K562 (cell line): ENCODE results near the gene TPSG1. TPM values are rescaled to one million over a fixed set of nuclear protein-coding genes. Genes with fewer than 3 reads are reported as not detected.

Experiments
- ATAC-seq: fragments of 200-7000 bp; cut with Tn5 transposase; 3 replicates; pipeline ENCODE4 v1.9.1; 2020; ENCODE audit warnings: moderate library complexity
- BruUV-seq: library from RNA; stranded (reverse); fragments of 400-500 nt; replicated peaks from 2 replicates; lab custom pipeline; 2021; lab: Mats Ljungman, UMichigan
- CTCF ChIA-PET: fragments of 300-600 bp; formaldehyde crosslinking; extraction: SDS; loops from one replicate; lab custom pipeline; 2021; ENCODE audit warnings: low intra/inter-chr PET ratio; lab: Yijun Ruan, JAX
- POLR2A ChIA-PET: fragments of 300-600, 350-650 bp; sonication (Branson Sonifier 250); formaldehyde crosslinking; extraction: SDS; loops from one replicate; lab custom pipeline; 2021; ENCODE audit warnings: antibody characterized with exemption, inconsistent platforms; lab: Yijun Ruan, JAX
- DNase-seq, 4 experiments: peaks; one replicate each; pipeline versions ENCODE4 v3.0.0 to v3.0.0-alpha.2; 2011 to 2018; ENCODE audit warnings: low spot score in 3 of 4, mixed read lengths in 3 of 4; ENCODE audit errors: extremely low read depth in 1 of 4
- FAIRE-seq: peaks from 2 replicates; lab custom pipeline; 2011; peaks lifted over from hg19 to GRCh38; lab: Jason Lieb, UNC
- H2AFZ ChIP-seq: 2 replicates; pipeline ENCODE4 v1.6.0; 2011; ENCODE audit warnings: low read depth, low read length, control low read depth, inconsistent platforms
- H3K27ac ChIP-seq: fragments of 200-600 bp; 3 replicates; pipeline ENCODE4 v1.8.0; 2011; ENCODE audit warnings: low read depth, mild to moderate bottlenecking, control low read depth, inconsistent platforms, low read length, moderate library complexity, mixed read lengths; ENCODE audit errors: extremely low read depth
- H3K27me3 ChIP-seq, 2 experiments: fragments of 300-600 bp in 1 of 2; 2 replicates in 1 of 2; 3 replicates in 1 of 2; pipeline versions ENCODE4 v1.6.0 to v1.8.0; 2011; ENCODE audit warnings: inconsistent platforms in 2 of 2, low read length in 2 of 2, mild to moderate bottlenecking in 1 of 2, mixed read lengths in 1 of 2, moderate library complexity in 1 of 2; ENCODE audit not compliant: control insufficient read depth in 2 of 2, insufficient read depth in 2 of 2
- H3K36me3 ChIP-seq: fragments of 300-600 bp; 3 replicates; pipeline ENCODE4 v1.8.0; 2011; ENCODE audit warnings: mild to moderate bottlenecking, low read length, inconsistent platforms; ENCODE audit not compliant: control insufficient read depth, insufficient read depth
- H3K4me1 ChIP-seq, 2 experiments: fragments of 200-600 bp in 1 of 2; replicated peaks in 1 of 2; 2 replicates in 1 of 2; 3 replicates in 1 of 2; pipeline versions ENCODE4 v1.5.1 to v1.8.0; 2011; ENCODE audit warnings: inconsistent platforms in 2 of 2, low read length in 2 of 2, mild to moderate bottlenecking in 1 of 2, mixed read lengths in 1 of 2, moderate library complexity in 1 of 2; ENCODE audit not compliant: control insufficient read depth in 2 of 2, insufficient read depth in 2 of 2
- H3K4me2 ChIP-seq: 2 replicates; pipeline ENCODE4 v1.6.1; 2011; ENCODE audit warnings: low read length, control low read depth, inconsistent platforms, mixed read lengths; ENCODE audit not compliant: insufficient read depth
- H3K4me3 ChIP-seq: fragments of 200-600 bp; sonication (generic), shearing (Covaris generic); 2 replicates; pipeline ENCODE4 v1.5.1; 2016; ENCODE audit warnings: control low read depth, inconsistent platforms
- H3K79me2 ChIP-seq: fragments of 200-600 bp; 3 replicates; pipeline ENCODE4 v1.8.0; 2011; ENCODE audit warnings: low read length, inconsistent platforms; ENCODE audit not compliant: control insufficient read depth, insufficient read depth
- H3K9ac ChIP-seq, 2 experiments: 2 replicates each; pipeline versions ENCODE4 v1.6.0 to v1.6.1; 2011; ENCODE audit warnings: low read depth in 2 of 2, low read length in 2 of 2, control low read depth in 1 of 2, inconsistent platforms in 1 of 2, mild to moderate bottlenecking in 1 of 2, mixed read lengths in 1 of 2; ENCODE audit not compliant: insufficient read depth in 1 of 2
- H3K9me1 ChIP-seq: one replicate; pipeline ENCODE4 v1.6.0; 2011; ENCODE audit warnings: inconsistent platforms, mild to moderate bottlenecking, low read length, moderate library complexity; ENCODE audit not compliant: control insufficient read depth, insufficient read depth
- H3K9me3 ChIP-seq: replicated peaks from 2 replicates; pipeline ENCODE4 v1.5.1; 2011; ENCODE audit warnings: low read depth, low read length, inconsistent platforms; ENCODE audit not compliant: control insufficient read depth, insufficient read depth
- H4K20me1 ChIP-seq: replicated peaks from 2 replicates; pipeline ENCODE4 v1.6.1; 2011; ENCODE audit warnings: low read length, inconsistent platforms, mixed read lengths; ENCODE audit not compliant: control insufficient read depth, insufficient read depth
- CC2D1A ChIP-seq: fragments of 450-650 bp; IDR thresholded peaks from 2 replicates; pipeline ENCODE4 v1.6.1; 2017; ENCODE audit warnings: mild to moderate bottlenecking
- FOXA3 ChIP-seq, 2 experiments: fragments of 450-650 bp in 1 of 2; sonication (generic) in 1 of 2; formaldehyde crosslinking; IDR thresholded peaks in 1 of 2; conservative IDR thresholded peaks in 1 of 2; 2 replicates each; pipeline versions ENCODE4 v1.4.0 to v1.8.0; 2020 to 2022; ENCODE audit warnings: mild to moderate bottlenecking in 2 of 2, missing genetic modification reagents in 1 of 2
- HIVEP1 ChIP-seq: fragments of 250-450 bp; sonication (Bioruptor Pico); IDR thresholded peaks from 2 replicates; pipeline ENCODE4 v1.4.0; 2020; ENCODE audit warnings: mild to moderate bottlenecking
- IRF2 ChIP-seq: sonication (generic); formaldehyde crosslinking; IDR thresholded peaks from 2 replicates; pipeline ENCODE4 v1.8.1; 2022; ENCODE audit warnings: mild to moderate bottlenecking, missing genetic modification reagents
- MECOM ChIP-seq: fragments of 250-450 bp; sonication (Bioruptor Pico); IDR thresholded peaks from 2 replicates; pipeline ENCODE4 v1.8.0; 2022; ENCODE audit warnings: inconsistent platforms
- SREBF2 ChIP-seq: sonication (generic); formaldehyde crosslinking; IDR thresholded peaks from 2 replicates; pipeline ENCODE4 v1.4.0; 2020; ENCODE audit warnings: mild to moderate bottlenecking, missing genetic modification reagents
- TBP ChIP-seq: optimal IDR thresholded peaks from 2 replicates; pipeline ENCODE3; 2011; ENCODE audit warnings: low read depth, low read length, improper control_type of control experiment
- THRAP3 ChIP-seq: fragments of 450-650 bp; IDR thresholded peaks from 2 replicates; pipeline ENCODE4 v1.6.1; 2016; ENCODE audit warnings: mild to moderate bottlenecking, inconsistent platforms, borderline replicate concordance
- ZKSCAN3 ChIP-seq: fragments of 250-450 bp; sonication (Bioruptor Pico); IDR thresholded peaks from 2 replicates; pipeline ENCODE4 v1.4.0; 2020
- WGBS: fragments of 100-300 bp; shearing (Covaris generic); methylation state at CpG from one replicate; pipeline ENCODE4 v1.1.6; 2016; ENCODE audit warnings: low coverage, mixed read lengths; ENCODE audit not compliant: insufficient coverage; ENCODE audit errors: missing lambda C conversion rate; 5-methylcytosine and 5-hydroxymethylcytosine counted together
- in situ Hi-C: fragments of 300-500 bp; cut with MboI; formaldehyde crosslinking; loops from 4 replicates; pipeline ENCODE4 v1.15.0; 2018; ENCODE audit warnings: inconsistent platforms, mixed read lengths
- intact Hi-C: fragments of 100-400 bp; cut with micrococcal nuclease; formaldehyde crosslinking; loops from 2 replicates; pipeline ENCODE4 v1.14.2; 2022
- polyA plus RNA-seq, 8 experiments: library from polyadenylated mRNA; depleted of rRNA in 4 of 8; stranded (reverse) in 5 of 8; unstranded in 3 of 8; fragments of >200 nt; fragmentation: Nextera tagmentation in 2 of 8; fragmentation: Illumina TruSeq in 1 of 8; extraction: Ambion mirVana in 2 of 8; extraction: Trizol in 1 of 8; gene quantifications; 2 replicates each; pipeline versions ENCODE4 v1.2.1 to v1.2.3, GENCODE V29; 2011 to 2014; ENCODE audit warnings: inconsistent platforms in 1 of 8, missing spikeins in 1 of 8
- total RNA-seq, 7 experiments: library from RNA; depleted of rRNA in 6 of 7; stranded (reverse); fragments of >200 nt in 6 of 7; fragmentation: Illumina TruSeq in 2 of 7; extraction: Trizol in 2 of 7; gene quantifications; 2 replicates each; pipeline versions ENCODE4 v1.2.1 to v1.2.3, GENCODE V29; 2011 to 2021; ENCODE audit warnings: low replicate concordance in 1 of 7
- TF ChIP-seq, protein P1 (sequence below): fragments of 450-650 bp; conservative IDR thresholded peaks from 2 replicates; pipeline ENCODE4 v1.6.1; 2016; ENCODE audit warnings: missing genetic modification characterization, low read depth, mild to moderate bottlenecking, missing compliant biosample characterization, moderate library complexity
- TF ChIP-seq, protein P2 (sequence below), 2 experiments: fragments of 250-450 bp in 1 of 2; fragments of 450-650 bp in 1 of 2; sonication (Bioruptor Pico) in 1 of 2; IDR thresholded peaks; 2 replicates each; pipeline versions ENCODE4 v1.6.1 to v1.8.0; 2016 to 2021; ENCODE audit warnings: mild to moderate bottlenecking in 2 of 2, moderate library complexity in 2 of 2, missing compliant biosample characterization in 1 of 2, missing genetic modification characterization in 1 of 2
- TF ChIP-seq, protein P3 (sequence below): fragments of 250-450 bp; sonication (Bioruptor Pico); IDR thresholded peaks from 2 replicates; pipeline ENCODE4 v1.4.0; 2020
- TF ChIP-seq, protein P4 (sequence below): fragments of 450-650 bp; IDR thresholded peaks from 2 replicates; pipeline ENCODE4 v1.6.1; 2017; ENCODE audit warnings: mild to moderate bottlenecking, moderate library complexity

The TPSG1 gene
- total and polyA plus RNA-seq, 9 of the 15 experiments (the other 6 are each of a cell fraction or from before 2014, with no cell fraction given), result not detected

DNA sequence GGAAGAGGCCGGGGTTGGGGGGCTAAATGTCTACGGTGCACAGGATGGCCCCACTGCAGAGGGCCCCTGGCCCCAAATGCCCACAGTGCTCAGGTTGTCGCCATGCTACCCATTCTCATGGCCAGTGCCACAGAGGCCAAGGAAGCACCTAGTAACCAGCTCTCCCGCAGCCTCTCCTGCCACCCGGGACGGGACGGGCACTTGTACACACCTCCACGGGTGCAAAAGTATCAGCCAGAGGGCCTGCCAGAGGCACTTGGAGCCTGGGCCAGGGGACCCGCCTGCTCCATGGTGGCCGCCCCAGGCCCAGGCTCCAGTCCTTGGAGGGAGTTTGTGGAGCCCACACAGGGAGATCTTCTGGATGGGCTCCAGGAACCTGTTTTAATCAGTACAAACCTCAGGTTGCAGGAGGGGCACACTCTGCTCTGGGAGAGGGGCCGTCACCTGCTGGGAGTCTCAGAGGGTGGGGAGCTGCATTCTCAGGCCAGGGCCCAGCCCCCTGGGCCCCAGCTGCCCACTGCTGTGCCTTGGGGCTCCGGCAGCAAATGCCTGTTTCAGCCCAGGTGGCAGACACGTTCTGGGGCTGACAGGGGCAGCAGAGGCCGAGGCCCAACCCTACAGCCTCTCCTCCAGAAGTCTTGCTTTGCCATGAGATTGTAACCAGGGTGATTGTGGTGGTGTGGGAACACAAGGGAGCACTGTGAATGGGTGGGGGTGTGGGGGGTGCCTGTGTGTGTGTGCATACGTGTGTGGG is 38.7 kb upstream of the TPSG1 start:
- Histone ChIP-seq H3K4me3 (no peak overlapping the region), H3K4me1 (peaks cover 0 to 42% of the 10 kb centered on the region in 2 experiments; a peak in 2 of 5 replicates), H3K27ac (no peak overlapping the region), H4K20me1 (no peaks in the 10 kb centered on the region), H3K36me3 (no peaks in the 10 kb centered on the region), H3K9me3 (peaks cover 7% of the 10 kb centered on the region; the same call in 1 of the 2 replicates), H3K9ac (no peak overlapping the region), H3K9me1 (peaks cover 3% of the 10 kb centered on the region), H3K4me2 (no peak overlapping the region), H3K27me3 (peaks cover 22 to 54% of the 10 kb centered on the region in 2 experiments; a peak in 4 of 5 replicates), H2AFZ (no peak overlapping the region), H3K79me2 (no peaks in the 10 kb centered on the region)
- BruUV-seq, result no TSS peak
- DNase-seq, result no peak
- intact Hi-C loops (no loop called here), in situ Hi-C loops (no loop called here)
- ChIA-PET POLR2A (no interaction called here), CTCF (no interaction called here)
- FAIRE-seq, result no peak
- ATAC-seq, result no peak
- 16% methylated on average over 14 of the region's 15 CpGs for WGBS
- TF ChIP-seq IRF2 (CRISPR knock-in tag) (no peak), THRAP3 (no peak), ZKSCAN3 (CRISPR knock-in tag) (no peak), SREBF2 (CRISPR knock-in tag) (no peak), FOXA3 (CRISPR knock-in tag; conservative IDR thresholded peaks at IDR 0.05 in 1 of 2, IDR thresholded peaks at IDR 0.05 in 1 of 2) (no peak), TBP (no peak), MECOM (CRISPR knock-in tag) (no peak), CC2D1A (no peak), HIVEP1 (CRISPR knock-in tag) (no peak)
- TF ChIP-seq, protein P1, sequence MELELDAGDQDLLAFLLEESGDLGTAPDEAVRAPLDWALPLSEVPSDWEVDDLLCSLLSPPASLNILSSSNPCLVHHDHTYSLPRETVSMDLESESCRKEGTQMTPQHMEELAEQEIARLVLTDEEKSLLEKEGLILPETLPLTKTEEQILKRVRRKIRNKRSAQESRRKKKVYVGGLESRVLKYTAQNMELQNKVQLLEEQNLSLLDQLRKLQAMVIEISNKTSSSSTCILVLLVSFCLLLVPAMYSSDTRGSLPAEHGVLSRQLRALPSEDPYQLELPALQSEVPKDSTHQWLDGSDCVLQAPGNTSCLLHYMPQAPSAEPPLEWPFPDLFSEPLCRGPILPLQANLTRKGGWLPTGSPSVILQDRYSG (tag), result no peak
- TF ChIP-seq, protein P2, sequence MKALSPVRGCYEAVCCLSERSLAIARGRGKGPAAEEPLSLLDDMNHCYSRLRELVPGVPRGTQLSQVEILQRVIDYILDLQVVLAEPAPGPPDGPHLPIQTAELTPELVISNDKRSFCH (CRISPR knock-in tag; IDR thresholded peaks at IDR 0.05), result no peak
- TF ChIP-seq, protein P2 (tag; IDR thresholded peaks at IDR 0.05), result no peak
- TF ChIP-seq, protein P3, sequence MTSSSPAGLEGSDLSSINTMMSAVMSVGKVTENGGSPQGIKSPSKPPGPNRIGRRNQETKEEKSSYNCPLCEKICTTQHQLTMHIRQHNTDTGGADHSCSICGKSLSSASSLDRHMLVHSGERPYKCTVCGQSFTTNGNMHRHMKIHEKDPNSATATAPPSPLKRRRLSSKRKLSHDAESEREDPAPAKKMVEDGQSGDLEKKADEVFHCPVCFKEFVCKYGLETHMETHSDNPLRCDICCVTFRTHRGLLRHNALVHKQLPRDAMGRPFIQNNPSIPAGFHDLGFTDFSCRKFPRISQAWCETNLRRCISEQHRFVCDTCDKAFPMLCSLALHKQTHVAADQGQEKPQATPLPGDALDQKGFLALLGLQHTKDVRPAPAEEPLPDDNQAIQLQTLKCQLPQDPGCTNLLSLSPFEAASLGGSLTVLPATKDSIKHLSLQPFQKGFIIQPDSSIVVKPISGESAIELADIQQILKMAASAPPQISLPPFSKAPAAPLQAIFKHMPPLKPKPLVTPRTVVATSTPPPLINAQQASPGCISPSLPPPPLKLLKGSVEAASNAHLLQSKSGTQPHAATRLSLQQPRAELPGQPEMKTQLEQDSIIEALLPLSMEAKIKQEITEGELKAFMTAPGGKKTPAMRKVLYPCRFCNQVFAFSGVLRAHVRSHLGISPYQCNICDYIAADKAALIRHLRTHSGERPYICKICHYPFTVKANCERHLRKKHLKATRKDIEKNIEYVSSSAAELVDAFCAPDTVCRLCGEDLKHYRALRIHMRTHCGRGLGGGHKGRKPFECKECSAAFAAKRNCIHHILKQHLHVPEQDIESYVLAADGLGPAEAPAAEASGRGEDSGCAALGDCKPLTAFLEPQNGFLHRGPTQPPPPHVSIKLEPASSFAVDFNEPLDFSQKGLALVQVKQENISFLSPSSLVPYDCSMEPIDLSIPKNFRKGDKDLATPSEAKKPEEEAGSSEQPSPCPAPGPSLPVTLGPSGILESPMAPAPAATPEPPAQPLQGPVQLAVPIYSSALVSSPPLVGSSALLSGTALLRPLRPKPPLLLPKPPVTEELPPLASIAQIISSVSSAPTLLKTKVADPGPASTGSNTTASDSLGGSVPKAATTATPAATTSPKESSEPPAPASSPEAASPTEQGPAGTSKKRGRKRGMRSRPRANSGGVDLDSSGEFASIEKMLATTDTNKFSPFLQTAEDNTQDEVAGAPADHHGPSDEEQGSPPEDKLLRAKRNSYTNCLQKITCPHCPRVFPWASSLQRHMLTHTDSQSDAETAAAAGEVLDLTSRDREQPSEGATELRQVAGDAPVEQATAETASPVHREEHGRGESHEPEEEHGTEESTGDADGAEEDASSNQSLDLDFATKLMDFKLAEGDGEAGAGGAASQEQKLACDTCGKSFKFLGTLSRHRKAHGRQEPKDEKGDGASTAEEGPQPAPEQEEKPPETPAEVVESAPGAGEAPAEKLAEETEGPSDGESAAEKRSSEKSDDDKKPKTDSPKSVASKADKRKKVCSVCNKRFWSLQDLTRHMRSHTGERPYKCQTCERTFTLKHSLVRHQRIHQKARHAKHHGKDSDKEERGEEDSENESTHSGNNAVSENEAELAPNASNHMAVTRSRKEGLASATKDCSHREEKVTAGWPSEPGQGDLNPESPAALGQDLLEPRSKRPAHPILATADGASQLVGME (CRISPR knock-in tag), result no peak
- TF ChIP-seq, protein P4, sequence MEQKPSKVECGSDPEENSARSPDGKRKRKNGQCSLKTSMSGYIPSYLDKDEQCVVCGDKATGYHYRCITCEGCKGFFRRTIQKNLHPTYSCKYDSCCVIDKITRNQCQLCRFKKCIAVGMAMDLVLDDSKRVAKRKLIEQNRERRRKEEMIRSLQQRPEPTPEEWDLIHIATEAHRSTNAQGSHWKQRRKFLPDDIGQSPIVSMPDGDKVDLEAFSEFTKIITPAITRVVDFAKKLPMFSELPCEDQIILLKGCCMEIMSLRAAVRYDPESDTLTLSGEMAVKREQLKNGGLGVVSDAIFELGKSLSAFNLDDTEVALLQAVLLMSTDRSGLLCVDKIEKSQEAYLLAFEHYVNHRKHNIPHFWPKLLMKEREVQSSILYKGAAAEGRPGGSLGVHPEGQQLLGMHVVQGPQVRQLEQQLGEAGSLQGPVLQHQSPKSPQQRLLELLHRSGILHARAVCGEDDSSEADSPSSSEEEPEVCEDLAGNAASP, result no peak
